Naive thymus-derived CD4-positive, alpha-beta T cell (primary cell): ENCODE results near the gene GRAMD1B. TPM values are rescaled to one million over a fixed set of nuclear protein-coding genes. Genes with fewer than 3 reads are reported as not detected.

Experiments used
- ATAC-seq: fragments of 150-1000 bp; cut with Tn5 transposase; 2 replicates; pipeline ENCODE4 v1.10.0; 2021; ENCODE audit warnings: mild to moderate bottlenecking, moderate library complexity
- CTCF ChIA-PET: fragments of 350-600 bp; sonication (Branson Sonifier 250); formaldehyde crosslinking; loops from one replicate; lab custom pipeline; 2021; ENCODE audit warnings: antibody characterized with exemption; lab: Charles Lee
- POLR2A ChIA-PET: fragments of 350-600 bp; sonication (Branson Sonifier 250); formaldehyde crosslinking; loops from one replicate; lab custom pipeline; 2021; ENCODE audit warnings: antibody characterized with exemption, inconsistent platforms; lab: Charles Lee
- DNase-seq, 9 donors: peaks; one replicate each; pipeline versions ENCODE4 v3.0.0 to v3.0.0-alpha.2; 2020 to 2022; ENCODE audit warnings: mixed read lengths in 1 of 9
- H3K27ac ChIP-seq: one replicate; pipeline ENCODE4 v1.7.0; 2013; ENCODE audit warnings: mild to moderate bottlenecking, low read depth, low read length, moderate library complexity
- H3K27me3 ChIP-seq, 2 donors: one replicate each; pipeline ENCODE4 v1.7.0; 2013; ENCODE audit warnings: low read length in 2 of 2, mild to moderate bottlenecking in 2 of 2, moderate library complexity in 2 of 2; ENCODE audit not compliant: control insufficient read depth in 2 of 2, insufficient read depth in 2 of 2
- H3K36me3 ChIP-seq, 3 experiments: 1 replicate in 2 of 3; 2 replicates in 1 of 3; pipeline ENCODE4 v1.7.0; 2013; ENCODE audit warnings: low read length in 3 of 3, mild to moderate bottlenecking in 3 of 3, moderate library complexity in 1 of 3; ENCODE audit not compliant: insufficient read depth in 3 of 3, control insufficient read depth in 2 of 3
- H3K4me1 ChIP-seq, 2 donors: one replicate each; pipeline ENCODE4 v1.7.0; 2013; ENCODE audit warnings: low read length in 2 of 2, mild to moderate bottlenecking in 2 of 2, moderate library complexity in 1 of 2; ENCODE audit not compliant: control insufficient read depth in 2 of 2, insufficient read depth in 2 of 2
- H3K4me3 ChIP-seq: 2 replicates; pipeline ENCODE4 v1.7.0; 2013; ENCODE audit warnings: mild to moderate bottlenecking, low read length
- H3K9me3 ChIP-seq, 3 experiments: 1 replicate in 2 of 3; 2 replicates in 1 of 3; pipeline ENCODE4 v1.7.0; 2013; ENCODE audit warnings: low read length in 3 of 3; ENCODE audit not compliant: control insufficient read depth in 2 of 3
- H3K27ac Mint-ChIP-seq, 9 donors: one replicate each; pipeline ENCODE4 v1.8.0; 2020 to 2022; ENCODE audit warnings: mixed read lengths in 9 of 9, mild to moderate bottlenecking in 8 of 9, moderate library complexity in 5 of 9, inconsistent platforms in 2 of 9
- H3K27me3 Mint-ChIP-seq, 5 donors: one replicate each; pipeline ENCODE4 v1.8.0; 2021 to 2022; ENCODE audit warnings: mixed read lengths in 5 of 5, mild to moderate bottlenecking in 1 of 5
- H3K36me3 Mint-ChIP-seq, 5 donors: one replicate each; pipeline ENCODE4 v1.8.0; 2020 to 2022; ENCODE audit warnings: mixed read lengths in 5 of 5, mild to moderate bottlenecking in 3 of 5, inconsistent platforms in 1 of 5
- H3K4me1 Mint-ChIP-seq, 7 donors: one replicate each; pipeline ENCODE4 v1.8.0; 2020 to 2022; ENCODE audit warnings: mixed read lengths in 7 of 7, mild to moderate bottlenecking in 3 of 7, inconsistent platforms in 1 of 7
- H3K4me3 Mint-ChIP-seq, 10 donors: one replicate each; pipeline ENCODE4 v1.8.0; 2020 to 2022; ENCODE audit warnings: mild to moderate bottlenecking in 10 of 10, mixed read lengths in 10 of 10, moderate library complexity in 6 of 10, inconsistent platforms in 2 of 10
- H3K9me3 Mint-ChIP-seq, 11 donors: one replicate each; pipeline ENCODE4 v1.8.0; 2020 to 2022; ENCODE audit warnings: mixed read lengths in 11 of 11, mild to moderate bottlenecking in 4 of 11, inconsistent platforms in 1 of 11, moderate library complexity in 1 of 11
- intact Hi-C, 2 donors: fragments of 100-400 bp; cut with micrococcal nuclease; formaldehyde crosslinking; loops; one replicate each; pipeline ENCODE4 v1.15.1; 2023
- polyA plus RNA-seq, 2 donors: library from polyadenylated mRNA; unstranded; fragments of 300-500 nt; fragmentation: Illumina TruSeq; gene quantifications; one replicate each; pipeline ENCODE4 v1.2.3, GENCODE V29; 2021
- total RNA-seq, 6 experiments: library from RNA in 5 of 6; stranded (reverse) in 5 of 6; gene quantifications; 1 replicate in 5 of 6; 2 replicates in 1 of 6; pipeline ENCODE4 v1.2.3 and lab custom pipeline; 2021 to 2026

GRAMD1B gene
- total RNA-seq, result 10 to 100 TPM in 4 of 5 experiments, 1 to 10 TPM in 1; 9.7 to 88.9 (median 14.0) TPM
- polyA plus RNA-seq, result 1 to 10 TPM; 1.7 to 2.3 TPM
- 8.1 reads per million, percentile 32 among the genes with 10 or more reads in this experiment for total RNA-seq (lab: John Stamatoyannopoulos, UW)

DNA sequence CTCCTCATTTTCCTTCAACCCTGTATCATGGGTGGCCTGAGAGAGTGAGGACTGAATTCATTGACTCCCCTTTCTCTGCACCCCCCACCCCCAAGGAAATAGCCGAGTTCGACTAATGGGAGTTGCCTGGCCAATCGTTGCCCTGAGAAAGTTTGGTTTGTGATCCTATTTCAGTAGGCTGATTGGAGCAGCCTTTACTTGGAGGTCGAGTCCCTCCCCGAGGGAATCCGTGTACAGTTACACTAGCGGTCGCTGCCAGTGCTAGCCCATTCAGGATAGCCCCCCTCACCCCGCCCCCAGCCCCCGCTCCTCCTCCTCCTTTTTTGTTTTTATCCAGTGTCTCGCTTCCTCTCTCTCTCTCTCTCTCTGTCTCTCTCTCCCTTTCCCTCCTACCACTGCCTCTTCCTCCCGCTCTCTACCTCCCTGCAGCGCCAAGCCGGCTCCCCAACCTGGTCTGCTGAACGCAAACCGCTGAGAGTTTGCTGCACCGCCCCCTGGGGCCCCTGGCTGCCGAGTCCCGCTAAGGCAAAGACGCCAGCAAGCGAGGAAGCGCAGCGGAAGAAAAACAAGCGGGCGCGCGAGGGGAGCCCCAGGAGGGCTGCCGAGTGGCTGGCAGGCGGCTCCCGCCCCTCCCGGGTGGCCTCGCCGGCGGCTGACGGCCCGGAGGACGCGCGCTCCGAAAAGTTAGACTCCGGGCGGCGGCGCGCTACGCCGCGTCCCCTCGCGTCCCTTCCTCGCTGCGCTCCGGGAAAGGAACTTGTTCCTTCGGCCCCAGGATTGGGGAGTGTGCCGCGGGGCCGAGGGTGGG, at the start of gene GRAMD1B:
GRAMD1B (plus strand) TSS at position 357 of the 808 bp plus-strand sequence. CDS start 524 bp downstream, outside the sequence.
- Histone ChIP-seq H3K36me3 (no peaks in the 10 kb centered on the region), H3K4me3 (peak within 1 kb of the TSS; percentile 53), H3K9me3 (no peaks in the 10 kb centered on the region), H3K27ac (peak within 1 kb of the TSS; percentile 60), H3K4me1 (peaks cover 0 to 12% of the 10 kb centered on the region in 2 donors), H3K27me3 (no peaks in the 10 kb centered on the region)
- ChIA-PET POLR2A (interaction anchor here (0.6 kb wide), 1 partner anchor 12 kb away, joined by 3 read pairs; no protein-coding TSS in a partner anchor), CTCF (interaction anchor here (0.8 to 4.0 kb wide), 2 partner anchors 16 to 23 kb away, joined by 3 to 19 read pairs; no protein-coding TSS in a partner anchor)
- Mint-ChIP-seq H3K4me3 (peak within 1 kb of the TSS; percentile 85 to 99 (median 88)), H3K36me3 (peaks cover 0 to 42% (median 0%) of the 10 kb centered on the region in 5 donors), H3K27ac (peak within 1 kb of the TSS; percentile 46 to 94 (median 76)), H3K4me1 (peaks cover 15 to 65% (median 25%) of the 10 kb centered on the region in 7 donors), H3K27me3 (no peaks in the 10 kb centered on the region), H3K9me3 (peaks cover 0 to 2% (median 0%) of the 10 kb centered on the region in 11 donors)
- intact Hi-C loops, result loop anchor here (1.0 to 10.0 kb wide), 9 partner anchors 23 to 365 kb away; partner anchors contain the start of genes ZNF202 (in 2 of the 2) and HSPA8 (in 1 of the 2)
- DNase-seq (peak; percentile 60 to 84 (median 78)), ATAC-seq (peak; percentile 84)

DNA sequence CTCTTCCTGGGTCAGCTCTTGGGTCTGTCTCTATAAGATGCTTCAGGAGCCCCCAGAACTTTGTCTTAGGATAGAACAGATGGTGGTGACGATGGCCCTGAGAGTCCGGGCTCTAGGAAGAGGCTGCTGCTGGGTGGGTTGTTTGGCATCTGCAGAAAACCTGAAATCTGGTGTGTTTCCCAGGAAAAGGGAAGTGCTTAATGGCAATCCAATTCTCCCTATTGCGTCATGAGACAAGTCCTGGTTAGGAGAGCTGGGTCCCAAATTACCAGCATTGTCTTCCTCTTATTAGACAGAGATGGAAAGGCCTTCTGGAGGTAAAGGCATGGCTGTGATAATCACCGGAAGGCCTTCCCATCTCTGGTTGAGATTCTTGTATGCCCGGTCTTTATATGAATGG, 48.9 kb upstream of the GRAMD1B start:
- ChIA-PET POLR2A (no interaction called here), CTCF (no interaction called here)
- ATAC-seq, result no peak
- no peaks in the 10 kb centered on the region for H3K36me3 ChIP-seq
- DNase-seq, result no peak
- Mint-ChIP-seq H3K27me3 (no peaks in the 10 kb centered on the region), H3K36me3 (peaks cover 0 to 18% (median 0%) of the 10 kb centered on the region in 5 donors), H3K9me3 (no peaks in the 10 kb centered on the region), H3K4me3 (peak overlapping the region in 1 of 10 donors; percentile 77), H3K27ac (peak overlapping the region in 1 of 9 donors; percentile 86), H3K4me1 (peaks cover 0 to 55% (median 3%) of the 10 kb centered on the region in 7 donors)
- H3K4me1 ChIP-seq, result peaks cover 0 to 6% of the 10 kb centered on the region in 2 donors
- intact Hi-C loops, result loop anchor here in 1 of 2 donors (1.0 to 10.0 kb wide), 2 partner anchors 26 to 316 kb away; partner anchors contain the start of gene HSPA8
- no peak overlapping the region for H3K4me3 ChIP-seq
- peaks cover 0 to 3% of the 10 kb centered on the region in 2 donors for H3K27me3 ChIP-seq
- H3K9me3 ChIP-seq, result no peaks in the 10 kb centered on the region
- no peak overlapping the region for H3K27ac ChIP-seq

DNA sequence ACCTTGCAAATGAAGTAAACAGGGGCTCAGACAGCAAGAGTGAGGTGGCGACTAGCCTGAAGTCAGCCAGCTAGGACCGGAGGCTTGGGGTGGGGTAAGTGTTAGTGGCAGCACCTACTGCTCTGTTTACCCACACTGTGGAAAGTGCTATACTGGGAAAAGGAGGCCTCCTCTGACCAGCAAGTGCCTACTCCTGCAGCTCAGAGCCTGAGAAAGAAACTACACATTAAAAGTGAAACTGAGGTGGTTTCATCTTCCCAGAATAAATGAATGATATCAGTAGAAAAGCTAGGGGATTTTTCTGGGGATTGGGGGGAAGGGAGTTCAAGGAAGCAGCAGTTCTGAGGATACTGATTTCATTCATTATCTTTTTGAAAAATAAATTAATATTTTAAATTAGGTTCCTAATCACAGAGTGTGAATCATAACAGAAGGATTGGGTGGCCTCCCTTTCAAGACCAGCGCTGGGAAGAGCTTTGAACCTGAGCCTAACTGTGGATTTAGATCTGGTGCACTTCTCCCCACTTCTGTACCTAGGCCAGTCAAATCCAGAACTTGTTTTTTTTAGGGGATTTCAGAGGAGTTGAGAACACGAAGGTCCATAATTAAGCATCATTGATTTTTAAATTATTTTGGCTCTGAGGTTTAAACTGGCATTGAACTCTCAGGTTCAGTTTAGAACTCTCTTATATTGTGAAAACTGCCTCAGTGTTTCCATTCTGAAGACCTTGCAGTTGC, 48.1 kb upstream of the GRAMD1B start:
- ChIA-PET CTCF (interaction anchor here (0.6 kb wide), 1 partner anchor 271 kb away, joined by 4 read pairs; no protein-coding TSS in a partner anchor), POLR2A (no interaction called here)
- no peak overlapping the region for H3K4me3 ChIP-seq
- peak in 1 of 9 donors; percentile 65 for DNase-seq
- peaks cover 0 to 6% of the 10 kb centered on the region in 2 donors for H3K4me1 ChIP-seq
- ATAC-seq, result peak; percentile 45
- H3K27me3 Mint-ChIP-seq, result no peaks in the 10 kb centered on the region
- no peak overlapping the region for H3K27ac ChIP-seq
- H3K9me3 ChIP-seq, result no peaks in the 10 kb centered on the region
- H3K4me1 Mint-ChIP-seq, result peaks cover 0 to 48% (median 3%) of the 10 kb centered on the region in 7 donors
- peaks cover 0 to 3% of the 10 kb centered on the region in 2 donors for H3K27me3 ChIP-seq
- H3K27ac Mint-ChIP-seq, result peak overlapping the region in 1 of 9 donors; percentile 86
- H3K4me3 Mint-ChIP-seq, result peak overlapping the region in 1 of 10 donors; percentile 77
- H3K36me3 Mint-ChIP-seq, result peaks cover 0 to 18% (median 0%) of the 10 kb centered on the region in 5 donors
- H3K36me3 ChIP-seq, result no peaks in the 10 kb centered on the region
- H3K9me3 Mint-ChIP-seq, result no peaks in the 10 kb centered on the region
- intact Hi-C loops, result loop anchor here in 1 of 2 donors (1.0 to 10.0 kb wide), 7 partner anchors 10 to 317 kb away; partner anchors contain the start of genes GRAMD1B and HSPA8

DNA sequence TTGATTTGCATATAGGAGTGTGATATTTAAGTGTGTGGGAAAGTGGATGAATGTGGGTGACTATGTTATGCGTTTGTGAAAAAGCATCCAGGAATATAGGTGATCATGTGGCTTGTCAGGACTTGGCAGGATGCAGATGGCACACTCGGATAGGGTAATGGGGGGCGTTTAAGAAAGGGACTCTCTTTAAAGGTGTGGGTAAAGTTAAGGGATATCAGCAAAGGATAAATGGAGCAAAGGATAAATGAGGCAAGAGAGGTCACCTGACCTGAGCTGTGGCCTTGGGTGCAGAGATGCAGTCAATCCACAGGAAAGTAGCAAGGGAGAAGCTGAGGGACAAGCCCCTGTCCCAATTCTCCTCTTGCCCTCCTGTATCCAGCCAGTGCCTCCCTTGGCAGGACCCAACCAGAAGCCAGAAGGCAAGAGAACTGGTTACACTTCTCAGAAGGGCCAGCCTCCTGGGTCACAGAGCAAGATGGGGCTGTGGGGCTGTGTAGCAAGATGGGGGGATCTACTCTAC, 47.5 kb upstream of the GRAMD1B start:
- H3K4me3 ChIP-seq, result no peak overlapping the region
- no peaks in the 10 kb centered on the region for H3K9me3 Mint-ChIP-seq
- DNase-seq (no peak), ATAC-seq (no peak)
- no peak overlapping the region for H3K27ac Mint-ChIP-seq
- H3K4me1 ChIP-seq, result peaks cover 0 to 6% of the 10 kb centered on the region in 2 donors
- peaks cover 0 to 3% of the 10 kb centered on the region in 2 donors for H3K27me3 ChIP-seq
- H3K4me1 Mint-ChIP-seq, result peaks cover 0 to 42% (median 3%) of the 10 kb centered on the region in 7 donors
- H3K4me3 Mint-ChIP-seq, result no peak overlapping the region
- no peaks in the 10 kb centered on the region for H3K27me3 Mint-ChIP-seq
- H3K36me3 ChIP-seq, result no peaks in the 10 kb centered on the region
- ChIA-PET CTCF (interaction anchor here (0.6 kb wide), 1 partner anchor 272 kb away, joined by 4 read pairs; no protein-coding TSS in a partner anchor), POLR2A (no interaction called here)
- no peaks in the 10 kb centered on the region for H3K9me3 ChIP-seq
- H3K36me3 Mint-ChIP-seq, result peaks cover 0 to 12% (median 0%) of the 10 kb centered on the region in 5 donors
- H3K27ac ChIP-seq, result no peak overlapping the region
- intact Hi-C loops, result loop anchor here in 1 of 2 donors (1.0 to 10.0 kb wide), 6 partner anchors 10 to 318 kb away; partner anchors contain the start of genes GRAMD1B and HSPA8

DNA sequence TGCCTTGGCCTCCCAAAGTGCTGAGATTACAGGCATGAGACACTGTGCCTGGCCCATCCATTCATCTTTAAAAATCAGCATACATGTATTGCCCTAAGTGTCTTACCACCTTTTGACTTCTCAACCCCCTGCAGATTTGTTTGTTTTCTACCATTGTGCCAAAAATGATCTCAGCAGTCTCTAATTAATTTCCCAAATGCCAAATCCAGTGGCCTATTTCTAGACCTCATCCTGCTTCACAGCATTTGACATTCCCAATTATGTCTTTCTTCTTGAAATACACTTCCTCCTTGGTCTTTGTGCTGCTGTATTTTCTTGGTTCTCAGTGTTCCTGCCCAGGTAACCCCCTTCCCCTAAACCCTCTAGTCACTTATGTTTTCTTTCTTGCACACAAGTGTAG, 46.0 kb upstream of the GRAMD1B start:
- Histone ChIP-seq H3K27me3 (peaks cover 0 to 3% of the 10 kb centered on the region in 2 donors), H3K27ac (no peak overlapping the region), H3K4me3 (no peak overlapping the region), H3K4me1 (peaks cover 0 to 6% of the 10 kb centered on the region in 2 donors), H3K36me3 (no peaks in the 10 kb centered on the region), H3K9me3 (no peaks in the 10 kb centered on the region)
- intact Hi-C loops, result loop anchor here in 1 of 2 donors (10.0 kb wide), 1 partner anchor 319 kb away; the partner anchor contains the start of gene HSPA8
- POLR2A ChIA-PET, result no interaction called here
- peaks cover 0 to 14% (median 0%) of the 10 kb centered on the region in 5 donors for H3K36me3 Mint-ChIP-seq
- H3K27me3 Mint-ChIP-seq, result no peaks in the 10 kb centered on the region
- peaks cover 0 to 28% (median 3%) of the 10 kb centered on the region in 7 donors for H3K4me1 Mint-ChIP-seq
- DNase-seq, result no peak
- H3K4me3 Mint-ChIP-seq, result no peak overlapping the region
- ATAC-seq, result no peak
- H3K27ac Mint-ChIP-seq, result no peak overlapping the region
- CTCF ChIA-PET, result no interaction called here
- H3K9me3 Mint-ChIP-seq, result no peaks in the 10 kb centered on the region
